ENCODE data around the gene CTNND2.

CTNND2 gene

DNA sequence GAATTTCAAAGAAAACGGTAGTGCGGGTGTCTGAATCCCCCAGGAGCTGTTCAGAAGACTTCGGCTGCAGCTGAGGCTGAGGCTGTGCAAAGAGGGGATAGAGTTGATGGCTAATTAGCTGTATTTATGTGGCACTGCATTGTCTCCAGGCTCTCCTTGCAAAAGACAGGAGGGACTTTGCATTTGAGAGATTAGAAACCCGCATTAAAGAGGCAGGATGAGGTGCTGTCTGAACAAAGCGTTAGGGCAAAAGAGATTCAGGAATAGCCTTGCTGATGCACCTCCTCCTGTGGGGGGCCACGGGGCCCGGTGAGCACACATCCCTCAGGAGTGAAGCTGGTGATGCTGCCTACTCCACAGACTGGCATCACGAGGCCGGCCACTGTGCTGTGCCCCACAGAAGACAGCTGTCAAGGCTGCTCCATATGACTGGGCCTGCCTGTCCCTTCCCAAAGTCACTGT, 799.6 kb downstream of the CTNND2 start:
- H3K36me3 ChIP-seq (ENCODE audit: control insufficient read depth, insufficient read depth, low read length), result no peaks in the 10 kb centered on the region
- no peak for DNase-seq (ENCODE audit: extremely low read depth, insufficient read length)
- no peak overlapping the region for H3K4me3 ChIP-seq (replicated peaks; ENCODE audit: low read depth, low read length)
- TF ChIP-seq, protein P1, sequence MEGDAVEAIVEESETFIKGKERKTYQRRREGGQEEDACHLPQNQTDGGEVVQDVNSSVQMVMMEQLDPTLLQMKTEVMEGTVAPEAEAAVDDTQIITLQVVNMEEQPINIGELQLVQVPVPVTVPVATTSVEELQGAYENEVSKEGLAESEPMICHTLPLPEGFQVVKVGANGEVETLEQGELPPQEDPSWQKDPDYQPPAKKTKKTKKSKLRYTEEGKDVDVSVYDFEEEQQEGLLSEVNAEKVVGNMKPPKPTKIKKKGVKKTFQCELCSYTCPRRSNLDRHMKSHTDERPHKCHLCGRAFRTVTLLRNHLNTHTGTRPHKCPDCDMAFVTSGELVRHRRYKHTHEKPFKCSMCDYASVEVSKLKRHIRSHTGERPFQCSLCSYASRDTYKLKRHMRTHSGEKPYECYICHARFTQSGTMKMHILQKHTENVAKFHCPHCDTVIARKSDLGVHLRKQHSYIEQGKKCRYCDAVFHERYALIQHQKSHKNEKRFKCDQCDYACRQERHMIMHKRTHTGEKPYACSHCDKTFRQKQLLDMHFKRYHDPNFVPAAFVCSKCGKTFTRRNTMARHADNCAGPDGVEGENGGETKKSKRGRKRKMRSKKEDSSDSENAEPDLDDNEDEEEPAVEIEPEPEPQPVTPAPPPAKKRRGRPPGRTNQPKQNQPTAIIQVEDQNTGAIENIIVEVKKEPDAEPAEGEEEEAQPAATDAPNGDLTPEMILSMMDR (IDR thresholded peaks at IDR 0.05; ENCODE audit: insufficient read depth, low read length, poor library complexity, severe bottlenecking), result no peak
- no peaks in the 10 kb centered on the region; the same call in 1 of the 2 replicates for H3K27me3 ChIP-seq (replicated peaks; ENCODE audit: control insufficient read depth, insufficient read depth, low read length)

DNA sequence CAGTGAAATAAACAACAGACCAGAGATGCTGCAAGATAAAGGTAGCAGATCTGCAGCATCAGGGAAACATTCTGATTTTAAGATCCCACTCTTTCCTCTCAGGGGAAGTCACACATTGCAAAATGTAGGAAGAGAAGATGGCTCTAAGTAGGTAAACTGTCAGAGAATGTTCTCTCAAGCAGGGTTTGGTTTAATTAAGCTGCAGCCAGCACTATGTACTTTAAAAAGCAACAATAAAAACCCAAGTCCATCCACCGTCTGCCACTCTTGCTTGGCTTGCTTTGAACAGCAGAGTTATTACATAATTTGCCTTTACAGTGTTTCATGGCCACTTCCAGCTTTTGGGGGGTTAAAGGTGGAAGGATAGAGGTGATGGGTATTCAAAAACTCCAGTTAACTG, 800.0 kb downstream of the CTNND2 start:
- DNase-seq (ENCODE audit: extremely low read depth, insufficient read length), result no peak
- no peaks in the 10 kb centered on the region; the same call in 1 of the 2 replicates for H3K27me3 ChIP-seq (replicated peaks; ENCODE audit: control insufficient read depth, insufficient read depth, low read length)
- H3K36me3 ChIP-seq (ENCODE audit: control insufficient read depth, insufficient read depth, low read length), result no peaks in the 10 kb centered on the region
- TF ChIP-seq, protein P1 (IDR thresholded peaks at IDR 0.05; ENCODE audit: insufficient read depth, low read length, poor library complexity, severe bottlenecking), result no peak
- no peak overlapping the region for H3K4me3 ChIP-seq (replicated peaks; ENCODE audit: low read depth, low read length)

DNA sequence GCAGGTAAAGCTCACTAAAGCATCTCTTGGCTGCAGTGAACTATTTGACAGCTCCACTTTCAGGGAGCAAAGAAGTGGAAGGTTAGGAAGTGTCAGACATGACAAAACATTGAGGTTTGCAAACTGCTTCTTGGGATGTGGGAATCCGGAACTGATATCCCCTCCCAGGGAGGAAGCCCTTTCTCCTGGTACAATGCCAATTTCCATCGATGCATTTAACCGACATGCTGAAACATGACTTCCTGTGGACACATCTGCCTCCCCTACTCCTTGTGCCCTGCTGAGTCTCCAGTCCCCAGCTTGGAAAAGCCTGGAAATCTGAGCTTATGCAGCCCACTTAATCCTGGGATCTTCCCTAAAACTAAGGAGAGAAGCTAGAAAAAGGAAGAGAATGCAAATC, 820.1 kb downstream of the CTNND2 start:
- DNase-seq (ENCODE audit: extremely low read depth, insufficient read length), result no peak
- TF ChIP-seq, protein P1 (IDR thresholded peaks at IDR 0.05; ENCODE audit: insufficient read depth, low read length, poor library complexity, severe bottlenecking), result no peak

DNA sequence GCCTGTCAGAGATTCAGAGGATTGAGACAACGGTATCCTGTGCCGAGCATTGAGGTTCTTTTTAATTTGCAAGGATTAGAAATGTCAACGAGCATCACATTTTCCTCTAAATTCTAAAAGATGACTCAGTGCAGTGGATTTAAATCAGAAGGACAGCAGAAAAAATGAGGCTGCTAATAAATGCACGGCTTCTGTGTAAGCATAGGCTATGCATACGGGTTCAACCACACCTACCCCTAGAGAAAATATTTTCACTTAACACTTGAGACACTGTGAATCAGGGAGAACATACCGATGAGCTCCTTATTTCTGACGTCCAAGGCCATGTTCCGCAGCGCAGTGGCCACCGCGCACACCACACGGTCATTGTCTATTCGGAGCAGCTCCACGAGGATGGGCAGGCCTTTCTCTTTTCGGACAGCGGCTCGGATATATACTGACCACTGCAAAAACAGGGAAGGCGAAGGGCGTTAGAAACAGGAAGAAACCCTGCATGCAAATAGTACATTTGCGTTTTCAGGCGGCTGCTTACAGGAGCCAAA, 821.8 kb downstream of the CTNND2 start:
- no peak for DNase-seq (ENCODE audit: extremely low read depth, insufficient read length)
- Histone ChIP-seq H3K4me3 (replicated peaks; ENCODE audit: low read depth, low read length) (no peak overlapping the region), H3K36me3 (ENCODE audit: control insufficient read depth, insufficient read depth, low read length) (no peaks in the 10 kb centered on the region), H3K27me3 (replicated peaks; ENCODE audit: control insufficient read depth, insufficient read depth, low read length) (0 out of 2 replicates have a peak, but pooled peaks cover 2% of the 10 kb centered on the region)
- TF ChIP-seq, protein P1 (IDR thresholded peaks at IDR 0.05; ENCODE audit: insufficient read depth, low read length, poor library complexity, severe bottlenecking), result no peak

More for the DNA sequence above, 820.1 kb downstream of the CTNND2 start:
- Histone ChIP-seq H3K36me3 (ENCODE audit: control insufficient read depth, insufficient read depth, low read length) (no peaks in the 10 kb centered on the region), H3K27me3 (replicated peaks; ENCODE audit: control insufficient read depth, insufficient read depth, low read length) (0 out of 2 replicates have a peak, but pooled peaks cover 2% of the 10 kb centered on the region), H3K4me3 (replicated peaks; ENCODE audit: low read depth, low read length) (no peak overlapping the region)

DNA sequence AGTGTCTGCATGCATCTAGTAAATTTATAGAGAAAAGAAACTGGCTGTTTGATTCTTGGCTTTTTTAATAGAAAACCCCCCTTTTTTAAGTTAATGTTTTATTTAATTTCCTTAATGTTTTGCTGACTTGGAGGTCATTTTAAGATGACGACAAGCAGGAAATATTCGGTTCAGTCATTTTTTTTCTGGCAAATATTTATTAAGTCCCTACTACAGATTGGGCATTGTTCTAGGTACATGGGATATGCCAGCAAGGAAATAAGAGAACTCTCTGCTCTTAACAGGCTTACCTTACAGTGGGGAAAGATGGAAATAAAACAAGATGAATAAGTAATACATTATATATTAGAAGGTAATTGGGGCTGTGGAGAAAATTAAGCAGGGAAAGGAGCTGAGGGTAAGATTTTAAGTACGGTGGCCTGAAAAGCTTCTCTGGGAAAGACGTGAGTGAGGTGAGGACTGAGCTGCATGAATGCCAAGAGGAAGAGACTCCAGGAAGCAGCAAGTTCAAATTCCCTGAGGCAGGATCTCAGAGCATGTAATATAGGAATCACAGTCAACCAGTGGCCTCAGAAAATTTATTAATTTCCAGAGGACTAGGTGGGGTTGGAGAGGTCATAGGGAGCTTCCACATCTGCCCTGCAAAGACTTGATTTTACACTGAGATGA, 827.2 kb downstream of the CTNND2 start:
- TF ChIP-seq, protein P1 (IDR thresholded peaks at IDR 0.05; ENCODE audit: insufficient read depth, low read length, poor library complexity, severe bottlenecking), result no peak
- Histone ChIP-seq H3K27me3 (replicated peaks; ENCODE audit: control insufficient read depth, insufficient read depth, low read length) (peaks cover 2% of the 10 kb centered on the region; the same call in 1 of the 2 replicates), H3K36me3 (ENCODE audit: control insufficient read depth, insufficient read depth, low read length) (no peaks in the 10 kb centered on the region), H3K4me3 (replicated peaks; ENCODE audit: low read depth, low read length) (no peak overlapping the region)
- DNase-seq (ENCODE audit: extremely low read depth, insufficient read length), result no peak
